Thyroid gland (tissue), 4 donors: ENCODE results near the gene ST6GALNAC4.

Source experiments
- CTCF ChIP-seq, 6 experiments: fragments of 200-600 bp in 3 of 6; fragments of 450-650 bp in 3 of 6; sonication (generic) in 3 of 6; IDR thresholded peaks; one replicate each; pipeline ENCODE4 v1.5.1; 2016 to 2019; ENCODE audit warnings: antibody characterized with exemption in 6 of 6, mild to moderate bottlenecking in 2 of 6, inconsistent platforms in 1 of 6, moderate library complexity in 1 of 6
- POLR2A ChIP-seq, 2 donors: fragments of 450-650 bp; IDR thresholded peaks; one replicate each; pipeline ENCODE4 v1.6.1; 2017; ENCODE audit warnings: antibody characterized with exemption in 2 of 2, mild to moderate bottlenecking in 2 of 2, moderate library complexity in 1 of 2

GRCh38 chr9:127899128-127899943 lies 17.5 kb downstream of the ST6GALNAC4 start, which contains the start of gene ST6GALNAC6:
- TF ChIP-seq CTCF (IDR thresholded peaks at IDR 0.05) (no peak), POLR2A (IDR thresholded peaks at IDR 0.05) (peak in 1 of 2 donors; percentile 59)
